CD4-positive, alpha-beta T cell treated with Interferon gamma for 1 hour (primary cell): ENCODE results near the gene SLC39A11.

Experiments used
- DNase-seq: peaks from one replicate; pipeline ENCODE4 v3.0.0-alpha.2; 2020

Gene SLC39A11

GRCh38 chr17:72667096-72668063, 425.1 kb downstream of the SLC39A11 start:
- no peak for DNase-seq

- DNase-seq, result no peak
Measured at GRCh38 chr17:72665852-72666851, 426.3 kb downstream of the SLC39A11 start.

GRCh38 chr17:72662827-72663190, 429.7 kb downstream of the SLC39A11 start:
- no peak for DNase-seq

- no peak for DNase-seq
Measured at GRCh38 chr17:72661945-72662826, 430.3 kb downstream of the SLC39A11 start.

GRCh38 chr17:72661116-72661944, 431.2 kb downstream of the SLC39A11 start:
- DNase-seq, result no peak

GRCh38 chr17:72660274-72661115, 432.0 kb downstream of the SLC39A11 start:
- no peak for DNase-seq

GRCh38 chr17:72659811-72660210, 432.7 kb downstream of the SLC39A11 start:
- DNase-seq, result no peak

GRCh38 chr17:72658675-72659074, 433.8 kb downstream of the SLC39A11 start:
- DNase-seq, result no peak

GRCh38 chr17:72657467-72658317, 434.8 kb downstream of the SLC39A11 start:
- no peak for DNase-seq

- DNase-seq, result no peak
Measured at GRCh38 chr17:72656130-72656763, 436.2 kb downstream of the SLC39A11 start.

- no peak for DNase-seq
Measured at GRCh38 chr17:72654706-72655105, 437.8 kb downstream of the SLC39A11 start.

GRCh38 chr17:72651988-72652387, 440.5 kb downstream of the SLC39A11 start:
- no peak for DNase-seq

- no peak for DNase-seq
Measured at GRCh38 chr17:72648702-72649101, 443.8 kb downstream of the SLC39A11 start.

GRCh38 chr17:72646176-72646575, 446.3 kb downstream of the SLC39A11 start:
- DNase-seq, result no peak

- no peak for DNase-seq
Measured at GRCh38 chr17:72644492-72644891, 448.0 kb downstream of the SLC39A11 start.

- no peak for DNase-seq
Measured at GRCh38 chr17:72643575-72644216, 448.8 kb downstream of the SLC39A11 start.

- no peak for DNase-seq
Measured at GRCh38 chr17:72642720-72643119, 449.8 kb downstream of the SLC39A11 start.

GRCh38 chr17:72640415-72641165, 451.9 kb downstream of the SLC39A11 start:
- DNase-seq, result no peak
